Smooth muscle cell of the brain vasculature (primary cell): ENCODE measurements around the gene MTHFSD.

Source experiments
- DNase-seq: peaks from one replicate; pipeline ENCODE4 v3.0.0-alpha.2; 2012; ENCODE audit warnings: low read depth, low spot score

MTHFSD gene

DNA sequence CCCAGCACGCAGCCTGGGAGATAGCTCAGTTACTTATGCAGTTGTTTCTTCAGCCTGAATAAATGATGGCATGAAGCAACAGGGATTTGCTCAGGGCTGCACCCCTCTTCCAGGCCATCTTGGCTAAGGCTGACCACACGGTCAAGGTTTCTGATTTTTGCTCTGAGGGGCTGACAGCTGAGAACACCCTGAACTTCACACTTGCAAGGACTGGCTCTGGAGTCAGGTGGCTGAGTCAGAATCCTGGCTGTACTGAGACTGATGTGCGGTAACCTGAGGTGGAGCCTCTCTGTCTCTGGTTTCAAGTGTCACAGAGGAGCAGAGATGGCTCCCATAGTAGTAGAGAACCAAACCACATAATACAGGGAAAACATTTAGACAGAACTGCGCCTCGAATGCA is 4.8 kb downstream of the MTHFSD start:
- no peak for DNase-seq

DNA sequence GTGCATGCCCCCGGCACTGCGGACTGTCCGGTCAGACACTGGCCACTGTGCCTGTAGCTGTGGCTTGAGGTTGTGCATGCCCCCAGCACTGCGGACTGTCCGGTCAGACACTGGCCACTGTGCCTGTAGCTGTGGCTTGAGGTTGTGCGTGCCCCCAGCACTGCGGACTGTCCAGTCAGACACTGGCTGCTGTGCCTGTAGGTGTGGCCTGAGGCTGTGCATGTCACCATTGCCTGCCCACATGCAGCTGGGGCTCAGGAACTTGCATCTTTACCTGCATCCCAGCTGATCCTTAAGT is 5.2 kb downstream of the MTHFSD start:
- no peak for DNase-seq

DNA sequence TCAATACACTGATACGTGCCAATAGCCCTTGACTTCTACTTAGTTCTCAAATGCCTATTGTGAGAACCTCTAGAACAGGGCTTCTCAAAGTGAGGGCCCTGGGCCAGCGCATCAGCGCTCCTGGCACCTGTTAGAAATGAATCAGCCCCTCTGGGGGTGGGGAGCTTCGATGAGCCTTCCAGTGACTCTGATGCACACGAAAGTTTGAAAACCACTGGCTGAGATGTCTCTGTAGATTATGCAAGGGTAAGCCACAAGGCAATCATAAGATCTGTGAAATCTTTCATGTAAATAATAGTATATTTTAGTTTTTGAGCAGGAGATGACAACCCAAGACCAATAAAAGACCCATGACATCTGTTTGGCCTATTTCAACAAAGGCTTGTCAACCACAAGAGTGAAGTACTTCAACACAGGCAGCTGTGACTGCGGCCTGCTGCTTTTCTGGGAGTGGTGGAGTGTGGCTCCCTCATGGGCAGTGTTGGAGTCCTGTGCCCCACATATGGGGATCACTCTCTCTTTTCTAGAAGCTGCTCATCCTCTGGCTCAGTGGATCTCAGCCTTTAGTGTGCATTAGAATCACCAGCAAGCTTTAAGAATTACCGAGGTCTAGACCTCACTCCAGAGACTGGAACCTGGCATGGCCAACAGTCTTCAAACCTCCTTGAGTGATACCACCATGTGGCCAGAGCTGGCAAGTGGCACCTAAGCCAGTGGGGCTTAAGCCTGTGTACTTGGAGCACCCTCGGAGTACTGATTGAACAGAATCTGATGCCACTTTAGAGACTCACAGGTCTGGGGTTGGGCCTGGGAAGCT is 5.8 kb downstream of the MTHFSD start:
- no peak for DNase-seq

DNA sequence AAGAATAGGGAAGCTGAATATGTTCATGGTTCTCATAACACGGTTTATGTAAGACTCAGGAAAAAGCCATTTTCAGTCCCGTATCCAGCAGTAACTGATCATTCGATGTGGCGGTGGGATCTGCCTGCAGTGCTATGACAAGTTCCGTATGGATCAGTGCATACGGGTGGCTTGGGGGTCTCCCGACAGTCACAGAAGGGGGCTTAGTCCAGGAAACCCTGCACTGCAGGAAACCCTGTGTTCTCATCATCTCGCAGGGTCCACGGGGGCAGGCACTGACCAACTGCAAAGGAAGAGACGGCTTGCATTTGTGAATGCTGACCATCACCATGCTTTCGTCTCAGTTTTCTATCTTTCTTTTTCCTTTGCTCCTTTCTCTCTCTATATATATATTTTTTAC is 7.7 kb downstream of the MTHFSD start:
- no peak for DNase-seq

DNA sequence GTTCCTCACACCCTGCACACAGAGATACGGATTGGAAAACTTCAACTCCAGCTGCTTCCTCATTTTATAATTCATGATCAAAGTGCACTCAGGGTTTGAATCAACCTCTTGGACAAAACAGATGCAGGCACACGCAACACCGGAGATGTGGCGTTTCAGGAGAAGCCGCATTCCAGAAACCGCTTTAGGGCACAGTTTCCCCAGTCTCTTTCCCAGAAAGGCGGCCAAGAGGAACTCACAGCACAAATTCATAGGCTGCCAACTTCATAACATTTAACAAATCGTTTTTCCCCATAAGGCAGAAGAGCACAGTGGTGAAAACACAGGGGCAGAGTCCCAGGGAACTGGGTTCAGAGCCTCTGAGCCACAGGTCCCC is 8.4 kb downstream of the MTHFSD start:
- DNase-seq = no peak

DNA sequence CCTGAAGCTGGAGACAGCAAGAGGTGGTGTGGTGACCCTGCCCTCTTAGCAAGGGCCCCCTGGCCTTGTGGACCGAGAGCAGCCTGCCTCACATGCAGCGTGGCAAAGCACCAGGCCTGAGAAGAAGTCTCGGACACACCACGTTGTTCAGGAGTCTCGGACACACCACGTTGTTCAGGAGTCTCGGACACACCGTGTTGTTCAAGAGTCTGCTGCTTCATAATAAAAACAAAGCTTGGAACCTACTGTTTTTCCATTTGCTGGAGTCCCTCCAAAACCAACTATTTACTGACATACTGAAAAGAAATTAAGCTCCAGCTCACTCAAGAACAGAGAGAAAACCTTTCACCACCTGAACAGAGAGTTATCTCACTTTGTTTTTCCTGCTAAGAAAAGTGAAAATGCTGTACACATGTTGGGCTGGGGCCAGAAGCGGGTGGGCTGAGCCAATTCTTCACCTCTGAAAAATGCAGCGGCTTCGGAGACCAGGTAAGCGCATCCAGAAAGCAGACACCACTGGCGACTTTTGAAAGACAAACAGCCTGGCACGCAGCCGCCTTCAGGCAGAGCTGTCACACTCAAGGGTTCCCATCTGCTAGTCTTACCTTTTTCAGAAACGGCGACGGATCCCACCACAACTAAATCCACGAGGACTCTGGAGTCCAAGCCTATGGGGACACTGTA is 8.9 kb downstream of the MTHFSD start:
- no peak for DNase-seq

DNA sequence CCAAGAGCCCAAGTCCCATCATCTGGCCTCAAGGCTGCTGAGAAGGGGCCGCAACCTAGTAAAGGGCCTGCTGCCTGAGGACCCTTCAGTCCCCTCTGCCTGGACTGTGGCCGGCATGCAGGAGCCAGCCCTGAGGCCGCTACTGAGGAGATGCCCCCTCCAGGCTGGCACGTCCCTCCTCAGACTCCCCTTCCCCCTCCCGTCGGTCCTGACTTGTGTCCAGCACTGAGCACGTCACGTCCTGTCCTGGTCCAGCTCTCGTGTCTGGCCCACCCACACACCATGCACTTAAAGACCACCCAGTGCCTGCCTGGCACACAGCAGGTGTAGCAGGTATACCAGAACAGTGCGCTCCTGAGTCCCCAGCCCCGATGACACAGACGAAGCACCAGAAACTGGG is 9.6 kb downstream of the MTHFSD start:
- no peak for DNase-seq

DNA sequence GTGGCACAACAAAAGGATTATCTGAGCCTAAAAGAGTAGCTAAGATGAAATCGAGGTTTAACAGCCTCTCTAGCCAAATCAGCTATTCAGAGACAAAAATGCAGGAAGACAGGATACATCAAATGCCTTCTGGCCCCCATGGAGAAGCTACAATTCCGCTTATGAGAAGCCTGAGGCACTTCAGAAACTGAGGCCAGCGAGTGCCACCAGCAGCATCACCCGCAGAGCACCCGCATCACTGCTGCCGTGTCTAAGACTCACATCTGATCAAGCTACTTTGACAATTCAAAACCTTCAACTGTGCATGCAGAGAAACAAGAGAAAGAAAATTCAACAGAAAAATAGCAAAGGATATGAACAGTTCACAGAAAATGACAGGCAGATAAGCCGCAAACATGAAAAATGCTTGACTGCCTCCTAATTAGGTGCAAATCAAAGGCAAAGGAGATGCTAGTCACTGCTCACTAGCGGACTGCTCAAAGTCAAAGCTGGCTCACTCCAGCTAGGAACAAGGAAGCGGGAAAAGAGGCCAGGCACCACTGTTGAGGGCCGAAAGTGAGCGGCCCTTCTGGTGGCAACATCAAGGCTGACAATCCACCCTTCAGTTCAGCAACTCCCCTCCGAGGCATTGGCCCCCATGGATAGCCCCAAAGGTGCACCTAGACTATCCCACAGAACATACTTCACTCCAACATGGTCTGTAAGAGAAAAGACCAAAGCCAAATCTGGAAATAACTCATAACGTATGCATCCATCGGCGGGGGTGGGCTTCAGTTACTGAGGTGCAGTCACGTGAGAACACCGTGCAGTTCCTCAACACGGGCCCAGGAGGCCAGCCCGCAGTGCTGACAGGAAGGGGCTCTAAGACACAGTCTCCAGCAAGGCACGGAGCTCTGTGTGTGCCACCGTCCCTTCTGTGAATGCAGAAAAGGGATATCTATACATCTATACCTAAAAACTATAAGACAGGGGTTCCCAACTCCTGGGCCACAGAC is 12.0 kb downstream of the MTHFSD start:
- DNase-seq = no peak

DNA sequence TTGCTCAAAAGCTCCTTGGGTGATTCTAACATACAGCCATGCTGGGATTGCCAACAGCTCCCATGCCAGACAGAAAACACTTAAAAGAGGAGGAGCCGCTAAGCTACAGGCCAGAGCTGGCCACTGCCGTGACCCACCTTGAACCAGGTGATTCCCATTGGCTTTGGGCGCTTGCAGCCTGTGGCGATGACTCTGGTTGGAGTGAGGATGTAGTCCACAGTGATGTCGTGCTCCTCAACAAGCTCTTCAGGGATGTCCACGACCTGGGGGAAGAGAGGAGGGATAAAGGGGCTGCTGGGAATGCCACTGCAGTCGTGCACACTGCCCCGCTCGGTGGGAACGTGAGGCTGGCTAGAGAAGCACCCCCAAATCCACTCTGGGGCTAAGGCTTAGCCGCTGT is 13.5 kb downstream of the MTHFSD start:
- DNase-seq = no peak

DNA sequence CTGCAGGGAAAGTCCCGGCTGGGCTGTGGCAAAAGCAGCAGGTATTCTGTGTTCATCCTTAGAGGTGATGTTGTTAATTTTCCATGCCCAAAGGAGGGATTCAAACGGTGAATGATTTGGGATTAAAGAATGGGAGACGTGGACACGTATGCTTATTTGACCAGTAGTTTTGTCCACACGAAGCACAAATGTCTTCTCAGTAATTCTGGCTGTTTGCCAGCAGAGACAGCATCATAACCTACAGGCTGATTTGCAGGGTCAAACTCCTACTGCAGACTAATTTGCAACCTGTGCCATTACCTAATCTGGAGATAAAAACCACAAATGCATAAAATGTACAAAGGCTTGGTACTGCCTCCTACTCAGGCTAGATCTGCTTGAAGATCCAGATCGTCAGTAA is 14.1 kb downstream of the MTHFSD start:
- DNase-seq = no peak

DNA sequence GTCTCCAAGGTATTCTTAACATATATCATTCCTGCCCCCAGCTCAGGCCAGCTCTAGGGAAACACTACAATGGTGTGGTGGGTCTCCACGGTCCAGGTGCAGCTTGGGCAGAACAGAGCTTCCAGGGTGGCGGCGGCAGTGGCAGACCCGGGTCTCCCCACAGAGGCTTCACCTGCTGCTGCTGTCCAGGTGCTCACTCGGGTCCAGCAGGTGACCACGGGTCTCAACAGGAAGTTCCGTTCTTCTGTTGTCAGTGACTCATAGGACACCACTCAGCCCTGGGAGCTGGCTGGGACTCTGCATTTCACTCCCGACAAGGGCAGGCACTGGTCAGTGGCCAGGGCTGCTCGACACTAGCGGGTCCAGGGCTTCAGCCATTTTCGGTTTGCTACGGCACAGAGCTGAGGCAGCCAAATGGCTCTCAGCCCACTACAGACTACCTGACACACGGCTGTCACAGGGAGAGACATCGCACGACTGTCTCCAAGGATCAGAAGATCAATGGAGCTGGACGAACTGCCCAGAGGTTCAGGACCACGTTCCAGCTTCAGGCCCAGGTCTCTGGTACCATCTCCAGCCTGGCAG is 16.7 kb downstream of the MTHFSD start:
- no peak for DNase-seq

DNA sequence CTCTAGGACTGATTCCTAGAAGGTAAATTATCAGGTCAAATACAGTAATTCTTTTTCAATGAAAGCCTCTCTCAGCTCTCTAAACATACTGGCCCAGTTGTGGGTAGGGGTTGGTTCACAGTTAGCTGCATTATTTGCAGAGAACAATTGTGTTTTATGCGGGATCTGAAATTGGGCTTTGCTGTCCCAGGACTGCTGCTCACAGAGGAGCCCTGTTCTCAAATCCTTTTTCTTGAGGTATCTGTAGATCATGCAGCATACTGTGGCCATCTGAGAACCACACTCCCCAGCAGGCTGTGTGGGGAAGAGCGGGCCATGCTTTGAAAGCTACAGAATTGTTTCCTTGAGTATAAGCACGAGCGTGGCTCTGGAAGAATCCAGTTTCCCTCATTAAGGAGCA is 17.5 kb downstream of the MTHFSD start:
- no peak for DNase-seq

DNA sequence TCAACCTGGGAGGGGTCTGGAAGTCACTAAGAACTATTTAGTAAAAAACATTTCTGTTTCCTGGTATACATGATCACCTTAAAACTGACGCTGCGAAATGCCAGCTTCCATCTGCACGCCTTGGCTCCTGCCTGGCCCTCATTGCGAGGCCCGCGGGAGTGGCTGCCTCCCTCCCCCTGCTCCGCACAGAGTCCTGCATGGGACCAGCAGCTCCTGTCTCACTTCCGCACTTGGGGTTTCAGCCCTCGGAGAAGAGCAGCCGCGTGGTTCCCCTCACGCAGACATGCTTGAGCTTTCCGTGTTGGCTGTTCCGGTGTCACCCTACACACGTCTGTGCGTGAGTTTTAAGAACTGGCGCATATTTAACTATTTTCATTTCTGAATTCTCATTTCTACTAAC is 18.4 kb downstream of the MTHFSD start:
- DNase-seq = no peak

DNA sequence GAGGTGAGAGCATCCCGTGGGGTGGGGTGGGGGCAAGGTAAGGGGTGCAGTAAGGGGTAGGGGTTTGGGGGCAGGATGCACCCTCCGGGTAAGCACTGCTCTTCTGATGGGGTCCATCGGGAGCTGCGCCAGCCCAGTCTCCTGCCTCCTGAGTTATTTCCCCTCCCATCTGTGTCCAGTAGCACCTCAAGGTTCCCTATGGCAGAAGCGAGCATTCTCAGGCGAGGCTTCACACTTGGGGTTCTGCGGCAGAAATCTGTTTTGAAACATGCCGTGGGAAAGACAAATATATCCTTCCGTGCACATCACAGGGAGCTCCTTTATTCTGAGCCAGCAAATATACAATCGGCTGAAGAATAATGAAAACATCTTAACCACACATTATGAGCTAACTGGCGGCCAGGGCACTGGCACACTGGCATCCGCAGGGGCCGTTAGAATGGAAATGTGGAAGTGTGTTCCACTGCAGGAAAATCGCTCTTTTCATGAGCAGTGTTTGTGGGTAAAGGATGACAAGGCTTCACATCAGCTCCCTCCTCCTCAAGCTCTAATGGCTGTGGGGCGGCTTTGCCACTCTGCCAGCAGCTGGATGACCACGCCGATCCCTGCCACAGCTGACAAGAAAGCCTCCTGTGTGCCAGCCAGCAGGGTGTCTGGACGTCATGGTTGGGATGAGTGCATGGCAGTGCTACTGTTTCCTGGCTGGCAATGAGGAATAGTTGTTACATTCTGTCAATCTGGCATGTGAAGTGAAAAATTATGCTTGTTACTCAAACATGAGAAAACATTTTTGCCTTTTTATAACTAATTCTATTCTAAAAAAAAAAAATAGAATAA is 20.0 kb downstream of the MTHFSD start:
- DNase-seq = no peak

DNA sequence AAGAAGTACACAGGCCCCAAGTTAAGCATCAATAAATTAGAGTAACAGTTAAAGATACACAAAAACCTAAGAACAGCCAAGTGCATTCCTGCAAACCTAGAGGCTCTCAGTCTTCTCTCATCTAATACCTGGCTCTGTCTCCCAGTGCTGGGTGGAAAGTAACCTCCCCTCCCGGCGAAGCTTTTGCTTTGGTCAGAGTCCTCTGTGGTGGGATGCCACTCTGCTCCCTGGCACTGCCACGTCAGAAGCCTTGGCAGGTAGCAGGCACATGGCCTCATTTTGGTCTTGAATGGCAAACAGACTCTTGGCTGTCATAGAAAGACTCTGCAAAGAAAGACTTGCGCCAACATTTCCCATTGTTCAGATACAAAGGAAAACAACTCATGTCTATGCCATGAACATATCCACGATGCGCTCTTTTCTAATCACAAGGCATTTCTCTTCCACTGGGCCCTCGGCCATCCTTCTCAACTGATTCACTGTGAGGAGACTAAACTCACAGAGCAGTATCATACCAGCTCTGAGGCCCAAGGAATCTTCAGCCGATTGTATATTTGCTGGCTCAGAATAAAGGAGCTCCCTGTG is 21.2 kb downstream of the MTHFSD start:
- no peak for DNase-seq

DNA sequence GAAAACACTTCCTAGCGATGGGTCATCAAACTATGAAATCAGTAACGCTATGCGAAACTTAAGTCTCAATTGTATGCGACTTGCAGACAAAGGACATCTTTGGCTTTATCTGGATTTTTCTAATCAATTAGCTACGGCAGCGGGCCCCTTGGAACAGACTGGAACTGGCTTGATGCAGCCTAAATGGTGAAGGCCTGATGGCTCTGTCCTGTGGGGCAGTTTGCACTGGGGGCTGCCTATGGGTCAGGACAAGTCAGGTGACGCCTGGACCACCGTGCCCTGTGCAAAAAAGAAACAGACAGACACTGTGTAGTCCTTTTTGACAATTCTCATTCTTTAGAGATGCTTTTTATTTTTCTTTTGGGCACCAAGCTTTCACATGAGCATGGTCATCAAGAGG is 22.0 kb downstream of the MTHFSD start:
- no peak for DNase-seq

DNA sequence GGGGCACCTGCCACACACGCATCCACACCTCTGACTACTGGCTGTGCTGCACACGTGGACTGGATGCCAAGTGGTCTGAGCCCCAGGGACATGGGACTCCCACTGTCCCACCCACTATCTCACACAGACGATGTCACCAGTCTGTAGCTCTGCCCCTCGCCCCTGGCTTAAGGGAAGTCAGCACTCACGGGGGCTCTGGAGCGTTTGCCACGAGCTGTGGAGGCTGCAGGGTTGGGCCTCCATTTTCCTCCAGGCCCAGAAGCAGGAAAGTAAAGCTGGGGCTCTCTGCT is 22.6 kb downstream of the MTHFSD start:
- no peak for DNase-seq

DNA sequence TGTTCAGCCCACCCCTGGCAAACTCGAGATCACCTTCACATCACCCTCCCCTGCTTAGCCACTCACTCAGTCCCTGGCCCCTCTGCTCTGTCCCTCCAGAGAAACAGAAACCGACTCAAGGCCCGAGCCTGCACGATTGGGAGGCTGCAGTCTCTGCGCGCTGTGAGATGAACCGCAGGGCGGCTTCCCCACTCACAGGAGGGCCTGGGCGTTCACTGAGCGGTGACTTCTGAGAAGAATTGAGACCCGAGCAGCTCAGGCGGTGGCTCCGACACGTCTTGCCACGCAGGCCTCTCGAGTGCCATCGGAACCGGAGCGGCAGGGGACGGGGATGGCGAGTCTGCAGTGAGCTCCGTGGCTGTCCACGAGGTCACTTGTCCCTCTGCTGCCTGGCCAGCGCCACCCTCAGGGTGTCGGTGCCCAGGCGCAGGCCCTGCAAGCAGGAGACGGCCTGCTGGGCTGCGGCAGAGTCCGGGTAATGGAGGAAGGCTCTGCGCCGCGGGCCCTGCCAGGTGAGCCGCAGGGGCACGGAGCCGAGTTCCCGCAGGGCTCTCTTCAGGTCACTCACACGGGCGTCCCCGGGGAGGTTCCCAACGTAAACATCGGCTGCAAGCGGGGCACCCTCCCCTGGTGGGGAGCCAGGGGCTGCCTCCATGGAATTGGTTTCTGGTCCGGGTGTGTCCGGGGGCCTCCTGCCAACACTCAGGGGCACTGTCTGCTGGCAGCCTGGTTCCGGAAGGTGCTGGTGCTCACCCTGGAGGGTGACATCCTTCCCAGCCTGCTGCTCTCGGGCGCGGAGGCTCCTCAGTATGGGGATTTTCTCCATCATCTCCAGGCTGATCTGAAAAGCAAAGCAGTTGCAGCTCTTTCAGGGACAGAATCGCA is 23.2 kb downstream of the MTHFSD start:
- no peak for DNase-seq

DNA sequence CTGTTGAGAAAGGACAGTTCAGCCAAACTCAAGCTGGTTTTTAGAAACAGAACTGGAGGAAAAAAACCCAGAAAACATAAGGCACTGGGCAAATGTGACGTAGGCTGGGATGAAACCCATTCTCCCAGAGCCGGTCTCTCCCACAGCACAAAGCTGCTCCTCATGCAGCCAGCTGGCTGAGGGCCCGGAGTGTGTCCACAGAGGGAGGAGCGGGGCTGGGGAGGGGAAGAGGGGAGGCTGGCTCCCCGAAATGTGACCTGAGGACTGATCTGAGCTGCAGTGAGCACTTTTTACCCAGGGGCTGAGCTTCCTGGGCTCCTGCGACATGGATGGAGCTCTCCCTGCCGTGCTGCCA is 23.9 kb downstream of the MTHFSD start:
- no peak for DNase-seq
